Effector CD8-positive, alpha-beta T cell (primary cell): Measurements from ENCODE around the gene ANXA5.
"Not testable (repeated sequence)": the region's sequence is repeated elsewhere in the genome, so short reads cannot be mapped to it uniquely, and the experiment has no call there.

Experiments used
- DNase-seq: peaks from one replicate; lab custom pipeline; 2025; lab: John Stamatoyannopoulos, UW

The ANXA5 gene

DNA sequence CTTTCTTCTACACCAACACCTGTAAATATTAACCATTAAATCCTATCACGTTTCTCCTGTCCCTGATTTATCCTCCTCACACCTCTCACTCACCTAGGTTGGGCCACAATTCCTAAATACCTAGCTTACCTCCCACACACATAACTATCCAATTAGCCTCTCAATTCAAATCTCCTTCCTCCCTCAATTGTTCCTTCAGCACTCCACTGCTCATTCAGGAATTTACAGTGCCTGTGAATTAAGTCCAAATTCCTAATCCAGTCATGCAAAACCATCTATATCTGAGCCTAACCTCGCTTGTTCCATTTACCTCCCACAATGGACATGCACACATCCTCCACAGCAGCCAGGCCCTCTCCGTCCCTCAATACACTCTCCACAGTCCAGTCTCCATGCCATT lies 17.5 kb downstream of the ANXA5 start:
- DNase-seq = no peak

DNA sequence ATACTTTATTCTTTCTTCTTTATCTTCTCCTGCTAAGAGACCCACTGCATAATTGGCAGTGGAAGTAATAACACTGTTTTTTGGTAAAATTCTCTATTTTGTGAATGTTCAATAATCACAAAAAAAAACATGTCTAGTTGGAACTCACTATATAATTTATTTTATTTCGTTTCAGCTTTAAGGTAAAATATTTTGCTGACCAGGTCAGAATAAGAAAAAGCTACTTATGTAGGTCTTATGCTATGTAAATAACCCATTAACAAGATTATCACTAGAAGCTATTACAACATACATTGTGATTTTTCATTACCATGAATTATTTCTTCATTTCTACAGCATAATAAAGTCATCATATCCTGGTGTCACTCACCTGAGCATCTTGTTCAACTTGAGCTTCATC lies 19.3 kb downstream of the ANXA5 start:
- DNase-seq = no peak

DNA sequence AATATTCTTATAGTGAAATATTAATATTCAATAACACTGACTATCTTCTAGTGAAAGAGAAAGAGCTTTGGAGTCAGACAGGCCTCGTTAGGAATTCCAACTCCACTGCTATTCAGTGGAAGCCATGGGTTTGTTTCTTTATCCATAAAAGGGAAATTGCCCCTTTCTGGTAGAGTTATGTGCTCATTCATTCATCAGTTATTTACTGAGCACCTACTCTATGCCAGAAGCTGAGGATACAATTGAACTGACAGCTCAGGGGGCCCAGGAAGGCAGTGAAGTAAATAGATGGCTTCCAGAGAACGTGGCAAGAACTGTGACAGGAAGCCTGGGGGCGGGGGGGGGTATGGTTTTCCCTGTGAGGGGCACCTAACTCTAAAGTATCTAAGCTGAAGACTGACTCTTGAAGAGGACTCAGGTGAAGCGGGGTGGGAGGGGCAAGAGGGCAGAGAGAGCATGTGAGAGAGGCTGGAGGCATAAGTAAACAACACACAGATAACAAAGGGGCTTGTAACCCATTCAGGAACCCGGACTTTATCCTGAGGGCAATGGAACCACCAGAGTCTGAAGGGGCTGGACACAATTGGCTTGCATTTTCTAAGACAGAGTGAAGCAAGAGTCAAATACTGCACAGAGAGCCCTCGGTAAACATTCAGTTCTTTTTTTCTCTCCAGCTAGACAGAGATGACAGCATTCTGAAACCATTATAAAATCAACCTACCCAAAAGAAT lies 20.3 kb downstream of the ANXA5 start:
- no peak for DNase-seq

DNA sequence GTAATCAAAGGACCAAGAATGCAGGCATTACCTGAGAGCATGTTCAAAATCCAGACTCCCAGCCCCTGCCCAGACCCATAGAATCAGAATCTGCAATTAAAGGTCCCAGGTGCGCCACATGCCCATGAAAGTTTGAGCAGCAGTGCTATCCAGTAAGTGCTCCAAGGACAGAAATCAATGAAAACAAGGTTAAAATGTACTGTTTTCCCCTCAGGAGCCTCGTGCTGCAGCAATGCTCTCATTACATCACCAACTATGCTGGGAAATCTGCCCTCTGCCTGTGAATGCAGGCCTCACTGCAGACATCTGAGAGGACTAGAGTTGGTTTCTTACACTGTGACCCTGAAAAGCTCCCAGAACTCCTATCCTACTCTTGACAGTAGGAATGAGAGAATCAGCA lies 21.1 kb downstream of the ANXA5 start:
- DNase-seq = no peak

DNA sequence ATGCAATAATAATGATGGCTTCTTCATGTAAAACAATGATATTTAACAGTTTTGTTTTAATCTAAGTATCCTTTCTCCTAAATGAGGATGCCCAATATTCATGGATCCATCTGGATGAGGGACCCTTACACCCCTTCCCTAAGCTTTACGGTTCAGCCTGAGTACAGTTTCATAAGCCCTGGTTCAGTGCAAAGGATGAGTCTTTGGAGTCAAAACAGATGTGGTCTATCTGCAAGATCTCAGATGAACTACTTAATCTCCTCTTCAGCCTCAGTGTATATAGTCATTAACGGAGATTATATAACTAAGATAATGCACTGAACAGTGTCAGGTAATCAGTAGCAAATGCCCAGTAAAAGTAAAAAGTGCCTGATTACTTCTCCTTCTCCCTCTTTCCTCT lies 22.1 kb downstream of the ANXA5 start:
- DNase-seq = no peak

DNA sequence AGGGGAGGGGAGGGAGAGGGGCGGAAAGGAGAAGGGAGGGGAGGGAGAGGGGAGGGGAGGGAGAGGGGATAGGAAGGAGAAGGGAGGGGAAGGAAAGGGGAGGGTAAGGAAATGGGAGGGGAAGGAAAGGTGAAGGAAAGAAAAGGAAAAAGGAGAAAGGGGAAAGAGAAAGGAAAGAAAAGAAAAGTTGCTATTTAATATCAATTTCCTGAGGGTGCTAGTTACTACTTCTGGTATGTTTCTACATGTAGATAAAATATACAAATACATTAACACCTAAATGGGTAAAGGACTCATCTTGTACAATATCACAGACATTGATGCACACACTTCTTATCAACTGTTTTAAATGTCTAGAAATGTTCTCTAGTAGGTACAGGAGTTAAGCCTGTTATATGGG lies 22.6 kb downstream of the ANXA5 start:
- no peak for DNase-seq

DNA sequence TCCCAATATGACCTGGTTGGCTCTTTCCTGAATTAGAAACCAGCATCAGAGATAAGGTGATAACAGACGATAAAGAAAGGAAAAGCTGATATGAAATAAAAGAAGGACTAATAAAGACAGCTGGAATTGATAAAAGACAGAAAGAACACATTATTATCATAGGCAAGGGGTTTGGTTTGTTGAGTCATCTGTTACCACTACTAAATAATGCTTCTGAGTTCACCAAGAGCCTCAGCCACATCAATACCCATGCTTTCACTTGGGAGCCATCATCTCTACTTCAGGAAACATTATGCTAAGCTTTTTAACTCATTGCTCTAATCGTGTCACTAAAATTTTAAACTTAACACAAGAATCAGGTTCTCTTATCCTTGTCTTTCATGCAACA lies 27.6 kb downstream of the ANXA5 start:
- no peak for DNase-seq

DNA sequence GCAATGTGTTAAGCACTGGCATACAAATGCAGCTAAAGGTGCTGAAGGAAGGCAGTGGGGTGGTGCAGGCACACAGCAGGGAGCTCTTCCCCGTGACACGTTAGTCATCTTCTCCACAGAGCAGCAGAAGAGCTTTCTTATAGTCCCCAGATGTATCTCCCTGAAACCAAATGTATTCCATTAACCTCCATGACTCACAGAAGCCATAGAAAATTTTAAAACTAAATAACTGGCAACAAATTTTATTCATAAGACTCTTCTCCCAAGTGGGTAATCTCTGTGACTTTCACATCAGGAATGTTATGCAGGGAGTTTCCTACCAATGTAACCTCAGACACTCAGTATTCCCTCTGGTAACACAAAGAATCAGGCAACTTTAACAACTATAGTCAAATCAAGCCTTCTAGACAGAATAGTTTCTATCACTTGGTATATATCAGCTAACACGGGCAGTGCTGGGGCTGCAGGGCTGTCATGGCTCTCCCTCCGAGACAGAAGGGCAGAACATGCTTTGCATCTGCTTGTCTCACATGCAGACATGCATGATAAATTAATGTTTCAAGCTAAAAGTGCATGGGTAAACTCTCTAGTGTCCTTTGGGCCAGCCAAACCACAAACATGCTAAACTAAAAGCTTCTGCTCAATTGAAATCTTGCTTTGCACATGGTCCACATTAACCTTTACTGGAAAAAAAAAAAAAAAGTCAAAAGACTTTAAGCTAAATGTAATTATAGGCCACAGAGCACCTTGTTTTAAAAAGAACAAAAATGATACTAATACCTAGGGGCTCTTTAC lies 28.2 kb downstream of the ANXA5 start:
- DNase-seq = no peak

DNA sequence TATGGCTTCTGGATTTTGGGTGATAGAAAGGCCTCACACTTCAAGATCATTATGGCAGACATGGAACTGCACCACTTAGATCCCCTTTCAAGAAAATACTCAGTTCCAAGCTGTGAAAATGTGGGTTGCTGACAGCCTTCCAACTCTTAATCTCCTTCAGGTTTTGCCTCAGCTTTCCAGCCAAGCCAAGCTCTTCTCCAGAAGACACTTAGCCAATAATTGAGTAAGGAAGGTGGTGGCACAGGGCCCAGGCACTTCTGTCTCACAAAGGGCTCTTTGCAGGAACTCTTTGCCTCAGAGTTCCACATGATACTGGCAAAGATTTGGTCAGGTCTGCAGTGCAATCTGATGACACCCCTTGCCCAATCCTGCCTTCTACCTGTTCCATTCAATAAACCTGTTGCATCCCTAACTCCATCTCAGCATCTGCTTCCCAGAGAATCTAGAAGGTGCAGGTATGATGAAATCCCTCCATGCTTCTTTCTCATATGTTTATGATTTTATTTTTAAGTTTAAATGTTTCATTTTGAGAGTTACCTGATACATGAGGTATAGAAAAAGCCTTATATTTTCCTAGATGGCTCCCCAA lies 30.6 kb downstream of the ANXA5 start:
- DNase-seq = no peak

DNA sequence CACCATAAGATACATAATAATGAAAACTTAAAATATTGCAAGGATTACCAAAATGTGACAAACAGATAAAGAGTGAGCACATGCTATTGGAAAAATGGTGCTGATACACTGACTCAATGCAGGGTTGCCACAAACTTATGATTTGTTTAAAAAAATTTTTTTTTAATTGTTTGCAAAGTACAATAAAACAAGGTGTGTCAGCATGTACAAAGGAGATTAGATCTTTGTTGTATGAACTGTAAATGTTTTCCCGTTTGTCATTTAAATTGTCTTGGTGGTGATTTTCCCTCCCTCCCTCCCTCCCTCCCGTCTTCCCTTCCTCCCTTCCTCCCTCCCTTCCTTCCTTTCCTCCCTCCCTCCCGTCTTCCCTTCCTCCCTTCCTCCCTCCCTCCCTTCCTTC lies 31.4 kb downstream of the ANXA5 start:
- no peak for DNase-seq

DNA sequence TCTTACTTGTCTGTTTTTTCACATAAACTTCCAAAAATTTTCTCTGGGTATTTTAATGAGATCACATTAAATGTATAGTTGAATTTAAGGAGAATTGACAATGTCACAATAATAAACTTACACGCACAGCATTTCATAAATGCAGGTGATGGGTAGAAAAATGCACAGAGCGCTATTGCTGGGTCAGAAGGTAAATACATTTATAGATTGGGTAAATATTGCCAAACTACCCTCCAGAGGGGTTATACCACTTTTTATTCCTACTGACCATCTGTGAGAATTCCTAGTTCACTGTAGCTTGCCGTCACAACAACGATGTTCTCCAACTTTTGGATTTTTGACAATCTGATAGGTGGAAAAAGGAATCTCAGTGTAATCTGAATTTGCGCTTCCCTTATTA lies 34.6 kb downstream of the ANXA5 start:
- DNase-seq = no peak

DNA sequence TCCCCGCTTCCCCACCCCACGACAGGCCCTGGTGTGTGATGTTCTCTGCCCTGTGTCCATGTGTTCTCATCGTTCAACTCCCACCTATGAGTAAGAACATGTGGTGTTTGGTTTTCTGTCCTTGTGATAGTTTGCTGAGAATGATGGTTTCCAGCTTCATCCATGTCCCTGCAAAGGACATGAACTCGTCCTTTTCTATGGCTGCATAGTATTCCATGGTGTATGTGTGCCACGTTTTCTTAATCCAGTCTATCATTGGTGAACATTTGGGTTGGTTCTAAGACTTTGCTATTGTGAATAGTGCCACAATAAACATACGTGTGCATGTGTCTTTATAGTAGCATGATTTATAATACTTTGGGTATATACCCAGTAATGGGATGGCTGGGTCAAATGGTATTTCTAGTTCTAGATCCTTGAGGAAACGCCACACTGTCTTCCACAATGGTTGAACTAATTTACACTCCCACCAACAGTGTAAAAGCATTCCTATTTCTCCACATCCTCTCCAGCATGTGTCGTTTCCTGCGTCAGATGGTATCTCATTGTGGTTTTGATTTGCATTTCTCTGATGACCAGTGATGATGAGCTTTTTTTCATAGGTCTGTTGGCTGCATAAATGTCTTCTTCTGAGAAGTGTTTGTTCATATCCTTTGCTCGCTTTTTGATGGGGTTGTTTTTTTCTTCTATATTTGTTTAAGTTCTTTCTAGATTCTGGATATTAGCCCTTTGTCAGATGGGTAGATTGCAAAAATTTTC lies 36.4 kb downstream of the ANXA5 start:
- not testable (repeated sequence) for DNase-seq

DNA sequence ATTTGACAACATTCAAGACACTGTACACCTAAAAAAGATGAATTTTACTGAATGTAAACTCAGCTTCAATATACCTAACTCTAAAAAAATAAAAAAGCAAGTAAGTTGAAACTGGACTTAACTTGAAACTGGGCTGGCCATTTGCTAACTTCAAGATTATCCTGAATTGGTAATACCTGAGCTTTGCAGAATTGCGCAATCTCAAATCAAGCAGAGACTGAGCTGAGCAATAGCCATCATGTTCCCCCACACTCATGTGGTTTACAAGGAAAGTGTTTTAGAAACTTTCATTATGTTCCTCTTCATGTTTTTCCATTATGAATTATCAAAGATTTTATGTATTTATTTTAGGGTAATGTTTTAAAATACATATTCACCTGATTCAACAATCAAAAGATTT lies 38.7 kb downstream of the ANXA5 start:
- DNase-seq = no peak

DNA sequence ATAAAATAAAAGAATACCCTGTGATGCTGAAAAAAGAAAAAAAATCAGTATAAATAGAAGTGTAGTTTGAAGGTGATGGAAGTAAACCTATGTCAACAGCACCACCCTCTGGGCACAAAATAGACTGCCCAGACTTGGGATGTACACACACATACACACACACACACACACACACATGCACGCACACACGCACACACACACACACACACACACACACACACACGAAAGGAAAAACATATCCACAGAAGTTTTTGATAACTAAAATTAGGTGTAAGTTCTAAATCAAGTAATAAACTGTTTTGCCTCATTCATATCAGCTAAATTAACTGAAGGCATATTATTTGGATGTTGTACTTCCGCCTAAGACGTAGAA lies 40.5 kb downstream of the ANXA5 start:
- no peak for DNase-seq

DNA sequence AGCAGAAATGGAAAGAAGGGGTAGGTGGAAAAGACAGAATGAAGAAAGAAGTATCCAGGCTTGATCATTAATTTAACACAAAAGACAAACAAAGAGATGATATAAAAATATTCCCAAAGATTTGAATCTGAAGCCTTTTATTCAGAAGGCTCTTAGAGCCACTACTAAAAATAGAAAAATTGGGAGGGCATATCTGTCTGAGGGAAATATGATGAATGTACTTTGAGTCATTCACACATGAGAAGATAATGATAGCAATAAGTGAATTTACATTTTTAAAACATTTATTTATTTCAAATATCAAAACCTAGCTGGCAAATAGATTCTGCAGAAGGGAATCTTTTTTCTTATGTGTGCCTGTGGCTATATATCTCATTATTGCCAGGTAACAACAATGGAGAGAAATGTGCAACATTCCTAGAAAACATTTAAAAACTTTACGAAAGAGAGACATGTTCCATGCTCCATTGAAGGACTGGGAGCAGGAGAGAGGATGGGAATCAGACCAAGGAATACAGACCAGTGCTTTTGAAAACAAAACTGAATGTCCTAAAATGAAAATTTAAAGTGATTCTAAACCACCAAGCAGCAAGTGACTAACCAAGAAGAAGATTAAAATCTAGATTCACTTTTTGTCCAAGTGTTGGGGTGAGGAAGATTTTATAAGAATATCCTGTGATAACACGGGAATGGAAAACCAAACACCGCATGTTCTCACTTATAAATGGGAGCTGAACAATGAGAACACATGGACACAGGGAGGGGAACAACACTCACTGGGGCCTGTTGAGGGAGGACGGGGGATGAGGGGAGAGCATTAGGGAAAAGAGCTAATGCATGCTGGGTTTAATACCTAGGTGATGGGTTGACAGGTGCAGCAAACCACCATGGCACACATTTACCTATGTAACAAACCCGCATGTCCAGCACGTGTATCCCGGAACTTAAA lies 41.2 kb downstream of the ANXA5 start:
- DNase-seq = no peak

DNA sequence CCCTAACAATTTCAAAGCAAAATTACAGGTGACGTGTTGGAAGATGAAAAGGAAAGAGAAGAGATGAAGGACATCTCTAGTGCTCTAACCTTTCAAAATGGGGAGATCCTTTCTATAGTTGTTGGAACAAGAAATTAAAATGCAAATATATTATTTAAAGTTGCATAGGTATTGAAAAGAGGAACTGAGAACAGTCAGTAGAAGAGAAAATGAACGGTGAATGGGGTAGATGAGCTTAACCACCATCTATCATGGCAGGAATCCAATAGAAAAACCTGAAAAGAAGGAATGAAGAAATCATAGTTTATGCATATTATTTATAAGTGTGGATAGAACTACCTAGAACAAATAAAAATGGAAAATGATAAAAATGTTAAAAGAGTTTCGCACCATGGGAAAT lies 42.0 kb downstream of the ANXA5 start:
- no peak for DNase-seq

DNA sequence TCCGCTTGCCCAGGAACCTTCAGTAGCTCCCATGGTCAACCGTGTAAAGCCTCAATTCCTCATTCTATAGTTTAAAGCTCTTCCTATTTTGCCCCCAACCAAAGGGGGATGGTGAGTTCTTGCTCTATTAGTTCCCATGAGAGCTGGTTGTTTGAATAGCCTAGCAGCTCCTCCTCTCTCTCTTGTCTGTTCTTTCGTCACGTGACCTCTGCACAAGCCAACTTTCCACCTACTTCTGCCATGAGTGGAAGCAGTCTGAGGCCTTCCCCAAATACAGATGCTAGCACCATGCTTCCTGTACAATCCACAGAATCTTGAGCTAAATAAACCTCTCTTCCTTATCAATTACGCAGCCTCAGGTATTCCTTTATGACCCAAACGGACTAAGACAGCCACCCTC lies 42.8 kb downstream of the ANXA5 start:
- DNase-seq = no peak

DNA sequence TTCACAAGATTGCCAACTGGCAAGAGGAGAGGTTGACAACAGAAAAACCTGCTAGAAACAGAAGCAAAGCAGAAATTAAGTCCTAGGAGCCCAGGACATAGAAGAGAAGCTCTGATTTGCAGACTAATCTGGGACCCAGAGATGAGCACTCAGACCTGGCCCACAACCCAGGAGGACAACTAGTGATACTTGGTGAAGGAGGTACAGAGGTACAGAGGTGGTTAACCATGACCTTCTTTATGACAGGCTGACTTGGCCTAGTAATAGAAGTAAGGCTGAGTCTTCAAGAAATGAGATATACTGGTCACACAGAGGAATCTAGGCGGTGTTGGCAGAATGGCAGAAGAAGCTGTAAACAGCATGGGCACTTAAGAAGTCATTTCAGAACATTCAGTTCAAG lies 43.6 kb downstream of the ANXA5 start:
- DNase-seq = no peak

DNA sequence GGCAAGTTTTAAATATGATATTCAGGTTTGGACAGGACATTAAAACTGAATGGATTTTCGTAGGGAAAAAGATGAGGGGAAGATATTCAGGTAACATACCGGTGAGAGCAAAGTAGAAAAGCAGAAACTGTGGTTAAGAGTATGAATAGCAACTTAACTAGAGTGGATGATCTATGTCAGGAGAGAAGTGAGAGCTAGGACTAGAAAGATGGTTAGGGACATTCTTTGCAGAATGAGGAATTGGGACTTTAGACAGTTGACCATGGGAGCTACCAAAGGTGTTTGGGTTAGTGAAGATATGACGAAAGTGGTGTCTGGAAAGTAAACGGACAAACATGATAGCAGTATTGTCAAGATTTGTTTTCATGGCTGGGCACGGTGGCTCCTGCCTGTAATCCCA lies 45.2 kb downstream of the ANXA5 start:
- DNase-seq = no peak

DNA sequence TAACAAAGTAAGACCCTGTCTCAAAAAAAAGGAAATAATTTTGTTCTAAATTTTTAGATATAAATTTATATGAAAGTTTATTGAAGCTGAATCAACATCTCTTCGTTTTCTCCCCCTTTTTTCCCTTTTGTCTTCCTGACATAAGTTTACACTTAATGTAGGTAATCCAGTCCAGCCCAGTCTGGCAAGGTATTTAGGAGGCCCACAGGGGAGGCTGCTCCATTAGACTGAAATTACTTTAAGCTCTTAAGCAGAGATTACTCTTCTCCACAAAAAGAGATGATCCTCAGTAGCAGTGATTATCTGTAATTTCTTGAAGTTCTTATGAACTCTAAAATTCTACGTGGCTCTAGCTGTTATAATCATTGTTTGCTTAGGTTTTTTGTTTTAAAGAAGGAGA lies 46.0 kb downstream of the ANXA5 start:
- no peak for DNase-seq

DNA sequence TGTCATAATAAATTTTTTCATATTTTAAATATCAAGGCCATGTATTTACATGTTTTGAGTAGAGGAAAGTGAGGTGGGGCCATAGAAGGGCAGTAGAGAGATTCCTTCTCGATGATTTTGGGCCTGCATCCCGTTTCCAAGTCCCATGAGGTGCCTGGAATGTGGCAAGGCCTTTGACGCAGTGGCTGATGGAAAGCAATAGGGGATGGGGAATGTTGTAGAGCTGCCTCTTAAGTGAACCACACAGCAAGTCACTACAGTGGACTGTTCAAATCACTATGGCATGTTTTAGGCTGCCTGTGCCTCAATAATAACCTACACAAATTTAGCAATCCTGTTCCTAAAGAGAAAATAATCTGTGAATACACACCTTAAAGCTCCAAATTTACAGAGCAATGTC lies 48.3 kb downstream of the ANXA5 start:
- DNase-seq = no peak
